22Rv1 (cell line): ENCODE results near the gene ST6GALNAC2.

Experiments used
- CTCF ChIP-seq: fragments of 450-650 bp; IDR thresholded peaks from 2 replicates; pipeline ENCODE4 v1.5.1; 2017; ENCODE audit warnings: mild to moderate bottlenecking
- ZFX ChIP-seq: fragments of 450-650 bp; IDR thresholded peaks from 2 replicates; pipeline ENCODE4 v1.6.1; 2017; ENCODE audit warnings: antibody characterized with exemption, borderline replicate concordance

DNA sequence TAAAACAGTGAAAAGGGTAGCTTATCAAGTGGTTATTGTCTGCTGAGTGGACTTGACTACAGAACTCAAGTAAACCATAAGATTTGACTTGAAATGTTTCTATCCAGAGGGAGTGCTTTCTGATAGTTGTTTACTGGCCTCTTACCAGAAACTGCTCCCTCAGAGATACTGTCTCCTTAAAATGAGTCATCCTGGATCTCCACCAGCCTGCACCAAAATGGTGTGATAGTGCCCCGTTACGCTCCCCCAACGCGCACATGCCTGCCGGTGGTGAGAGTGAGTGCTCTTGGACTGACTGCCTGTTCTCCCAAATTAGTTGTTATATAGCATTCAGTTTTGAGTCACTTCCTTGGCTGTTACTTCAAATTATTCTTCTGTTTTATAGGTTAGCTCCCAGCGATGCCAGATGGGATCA is 22.9 kb downstream of the ST6GALNAC2 start:
- TF ChIP-seq CTCF: no peak
- no peak for TF ChIP-seq ZFX
